CD4-positive, CD25-positive, alpha-beta regulatory T cell (primary cell): Measurements from ENCODE around the gene APOA4. TPM values are rescaled to one million over a fixed set of nuclear protein-coding genes. Genes with fewer than 3 reads are reported as not detected.

ENCODE experiments used
- ATAC-seq, 2 donors: fragments of 150-1000 bp; cut with Tn5 transposase; one replicate each; pipeline ENCODE4 v1.10.0; 2021; ENCODE audit warnings: low read depth in 2 of 2, moderate number of reproducible peaks in 2 of 2, moderate library complexity in 1 of 2
- DNase-seq, 3 donors: peaks; one replicate each; pipeline versions ENCODE4 v3.0.0 to v3.0.0-alpha.2; 2012 to 2022; ENCODE audit warnings: mixed read lengths in 1 of 3
- H3K27ac ChIP-seq: one replicate; pipeline ENCODE4 v1.7.0; 2013; ENCODE audit warnings: mild to moderate bottlenecking, low read length; ENCODE audit not compliant: insufficient read depth, poor library complexity, severe bottlenecking
- H3K27me3 ChIP-seq: one replicate; pipeline ENCODE4 v1.7.0; 2013; ENCODE audit warnings: low read length; ENCODE audit not compliant: control insufficient read depth, insufficient read depth
- H3K36me3 ChIP-seq: one replicate; pipeline ENCODE4 v1.7.0; 2013; ENCODE audit warnings: mild to moderate bottlenecking, low read length, moderate library complexity; ENCODE audit not compliant: control insufficient read depth, insufficient read depth
- H3K4me1 ChIP-seq: 2 replicates; pipeline ENCODE4 v1.7.0; 2013; ENCODE audit warnings: mild to moderate bottlenecking, low read length; ENCODE audit not compliant: insufficient read depth, control insufficient read depth, poor library complexity, severe bottlenecking
- H3K4me3 ChIP-seq: one replicate; pipeline ENCODE4 v1.7.0; 2013; ENCODE audit warnings: low read depth, mild to moderate bottlenecking, low read length, moderate library complexity
- H3K9me3 ChIP-seq, 2 experiments: 1 replicate in 1 of 2; 2 replicates in 1 of 2; pipeline ENCODE4 v1.7.0; 2013; ENCODE audit warnings: low read length in 2 of 2, mild to moderate bottlenecking in 1 of 2, moderate library complexity in 1 of 2; ENCODE audit not compliant: control insufficient read depth in 2 of 2
- H3K27ac Mint-ChIP-seq, 3 donors: one replicate each; pipeline ENCODE4 v1.8.0; 2020 to 2022; ENCODE audit warnings: mild to moderate bottlenecking in 3 of 3, mixed read lengths in 3 of 3, moderate library complexity in 2 of 3
- H3K27me3 Mint-ChIP-seq: one replicate; pipeline ENCODE4 v1.8.0; 2022; ENCODE audit warnings: mild to moderate bottlenecking, mixed read lengths
- H3K36me3 Mint-ChIP-seq: one replicate; pipeline ENCODE4 v1.8.0; 2020; ENCODE audit warnings: mixed read lengths
- H3K4me1 Mint-ChIP-seq, 4 donors: one replicate each; pipeline ENCODE4 v1.8.0; 2020 to 2022; ENCODE audit warnings: mixed read lengths in 4 of 4, mild to moderate bottlenecking in 1 of 4
- H3K4me3 Mint-ChIP-seq, 4 donors: one replicate each; pipeline ENCODE4 v1.8.0; 2020 to 2022; ENCODE audit warnings: mild to moderate bottlenecking in 4 of 4, mixed read lengths in 4 of 4, moderate library complexity in 3 of 4
- H3K9me3 Mint-ChIP-seq, 7 donors: one replicate each; pipeline ENCODE4 v1.8.0; 2020 to 2022; ENCODE audit warnings: mixed read lengths in 7 of 7, mild to moderate bottlenecking in 3 of 7, moderate library complexity in 2 of 7
- polyA plus RNA-seq, 4 donors: library from polyadenylated mRNA; unstranded; fragments of 300-500 nt; fragmentation: Illumina TruSeq; gene quantifications; one replicate each; pipeline ENCODE4 v1.2.3, GENCODE V29; 2021
- total RNA-seq: library from RNA; stranded (reverse); gene quantifications from one replicate; pipeline ENCODE4 v1.2.3, GENCODE V29; 2022

Gene APOA4
- total and polyA plus RNA-seq, 5 donors from 2014 or later = not detected

GRCh38 chr11:116865696-116866095, 42.6 kb upstream of the APOA4 start:
- Mint-ChIP-seq H3K27ac (peak overlapping the region in 1 of 3 donors; percentile 25), H3K27me3 (no peaks in the 10 kb centered on the region)
- H3K36me3 ChIP-seq = peaks cover 85% of the 10 kb centered on the region

GRCh38 chr11:116864531-116864930, 41.4 kb upstream of the APOA4 start:
- ATAC-seq (no peak), DNase-seq (no peak)
- no peak overlapping the region for H3K27ac ChIP-seq
- Mint-ChIP-seq H3K4me3 (no peak overlapping the region), H3K4me1 (peaks cover 0 to 8% (median 6%) of the 10 kb centered on the region in 4 donors), H3K27ac (peak overlapping the region in 2 of 3 donors; percentile 17 to 49), H3K36me3 (peaks cover 77% of the 10 kb centered on the region), H3K27me3 (no peaks in the 10 kb centered on the region), H3K9me3 (no peaks in the 10 kb centered on the region)
- no peaks in the 10 kb centered on the region for H3K9me3 ChIP-seq
- no peaks in the 10 kb centered on the region for H3K4me1 ChIP-seq
- no peaks in the 10 kb centered on the region for H3K27me3 ChIP-seq
- H3K36me3 ChIP-seq = peaks cover 85% of the 10 kb centered on the region
- H3K4me3 ChIP-seq = no peak overlapping the region

More at GRCh38 chr11:116865696-116866095, 42.6 kb upstream of the APOA4 start:
- Histone ChIP-seq H3K4me3 (no peak overlapping the region), H3K27me3 (no peaks in the 10 kb centered on the region), H3K9me3 (no peaks in the 10 kb centered on the region), H3K27ac (no peak overlapping the region), H3K4me1 (no peaks in the 10 kb centered on the region)
- Mint-ChIP-seq H3K36me3 (peaks cover 79% of the 10 kb centered on the region), H3K9me3 (no peaks in the 10 kb centered on the region), H3K4me1 (peaks cover 0 to 10% (median 4%) of the 10 kb centered on the region in 4 donors), H3K4me3 (no peak overlapping the region)
- no peak for DNase-seq
- ATAC-seq = no peak

GRCh38 chr11:116862951-116863350, 39.8 kb upstream of the APOA4 start:
- ATAC-seq (no peak), DNase-seq (no peak)
- Histone ChIP-seq H3K4me1 (no peaks in the 10 kb centered on the region), H3K36me3 (peaks cover 85% of the 10 kb centered on the region), H3K27me3 (no peaks in the 10 kb centered on the region), H3K9me3 (no peaks in the 10 kb centered on the region), H3K4me3 (no peak overlapping the region), H3K27ac (no peak overlapping the region)
- Mint-ChIP-seq H3K36me3 (peaks cover 80% of the 10 kb centered on the region), H3K4me3 (no peak overlapping the region), H3K27me3 (no peaks in the 10 kb centered on the region), H3K27ac (no peak overlapping the region), H3K9me3 (no peaks in the 10 kb centered on the region), H3K4me1 (peaks cover under 1 to 8% (median 6%) of the 10 kb centered on the region in 4 donors)

GRCh38 chr11:116862185-116862584, 39.1 kb upstream of the APOA4 start:
- no peaks in the 10 kb centered on the region for H3K9me3 ChIP-seq
- H3K27me3 Mint-ChIP-seq = no peaks in the 10 kb centered on the region
- H3K4me3 Mint-ChIP-seq = no peak overlapping the region
- no peaks in the 10 kb centered on the region for H3K9me3 Mint-ChIP-seq
- peaks cover 75% of the 10 kb centered on the region for H3K36me3 Mint-ChIP-seq
- peaks cover 5 to 8% (median 8%) of the 10 kb centered on the region in 4 donors for H3K4me1 Mint-ChIP-seq
- ATAC-seq = no peak
- no peak overlapping the region for H3K4me3 ChIP-seq
- H3K27ac ChIP-seq = no peak overlapping the region
- H3K27me3 ChIP-seq = no peaks in the 10 kb centered on the region
- H3K27ac Mint-ChIP-seq = no peak overlapping the region
- no peak for DNase-seq
- no peaks in the 10 kb centered on the region for H3K4me1 ChIP-seq
- peaks cover 83% of the 10 kb centered on the region for H3K36me3 ChIP-seq

- peaks cover 78% of the 10 kb centered on the region for H3K36me3 ChIP-seq
Observed at GRCh38 chr11:116861539-116861938, 38.4 kb upstream of the APOA4 start.

GRCh38 chr11:116860303-116860702, 37.2 kb upstream of the APOA4 start:
- H3K36me3 ChIP-seq = peaks cover 70% of the 10 kb centered on the region
- H3K4me1 ChIP-seq = peaks cover 14% of the 10 kb centered on the region
- no peaks in the 10 kb centered on the region for H3K9me3 ChIP-seq
- H3K27me3 ChIP-seq = no peaks in the 10 kb centered on the region
- H3K4me3 ChIP-seq = no peak overlapping the region
- no peak for ATAC-seq
- DNase-seq = no peak
- Mint-ChIP-seq H3K36me3 (peaks cover 66% of the 10 kb centered on the region), H3K9me3 (no peaks in the 10 kb centered on the region), H3K27me3 (no peaks in the 10 kb centered on the region), H3K27ac (peak overlapping the region in 1 of 3 donors; percentile 63), H3K4me3 (no peak overlapping the region), H3K4me1 (peaks cover 8 to 27% (median 22%) of the 10 kb centered on the region in 4 donors)
- no peak overlapping the region for H3K27ac ChIP-seq

More at GRCh38 chr11:116861539-116861938, 38.4 kb upstream of the APOA4 start:
- DNase-seq = no peak
- Histone ChIP-seq H3K27me3 (no peaks in the 10 kb centered on the region), H3K27ac (no peak overlapping the region), H3K4me1 (peaks cover 2% of the 10 kb centered on the region), H3K4me3 (no peak overlapping the region), H3K9me3 (no peaks in the 10 kb centered on the region)
- H3K27me3 Mint-ChIP-seq = no peaks in the 10 kb centered on the region
- no peak overlapping the region for H3K4me3 Mint-ChIP-seq
- H3K36me3 Mint-ChIP-seq = peaks cover 73% of the 10 kb centered on the region
- peak overlapping the region in 1 of 3 donors; percentile 74 for H3K27ac Mint-ChIP-seq
- no peak for ATAC-seq
- peaks cover 8 to 14% (median 13%) of the 10 kb centered on the region in 4 donors for H3K4me1 Mint-ChIP-seq
- H3K9me3 Mint-ChIP-seq = no peaks in the 10 kb centered on the region

GRCh38 chr11:116859175-116859574, 36.1 kb upstream of the APOA4 start:
- Mint-ChIP-seq H3K4me3 (no peak overlapping the region), H3K36me3 (peaks cover 62% of the 10 kb centered on the region), H3K4me1 (peaks cover 8 to 37% (median 30%) of the 10 kb centered on the region in 4 donors), H3K27ac (peak overlapping the region in 2 of 3 donors; percentile 43 to 75), H3K27me3 (no peaks in the 10 kb centered on the region), H3K9me3 (no peaks in the 10 kb centered on the region)
- H3K4me1 ChIP-seq = peaks cover 26% of the 10 kb centered on the region
- no peak overlapping the region for H3K27ac ChIP-seq
- no peak for ATAC-seq
- H3K36me3 ChIP-seq = peaks cover 62% of the 10 kb centered on the region
- H3K4me3 ChIP-seq = no peak overlapping the region
- no peaks in the 10 kb centered on the region for H3K27me3 ChIP-seq
- no peak for DNase-seq
- H3K9me3 ChIP-seq = no peaks in the 10 kb centered on the region

- Histone ChIP-seq H3K36me3 (peaks cover 51% of the 10 kb centered on the region), H3K27ac (no peak overlapping the region), H3K27me3 (no peaks in the 10 kb centered on the region), H3K4me3 (no peak overlapping the region), H3K4me1 (peaks cover 37% of the 10 kb centered on the region), H3K9me3 (no peaks in the 10 kb centered on the region)
- peak overlapping the region in 1 of 4 donors; percentile 39 for H3K4me3 Mint-ChIP-seq
- peaks cover 50% of the 10 kb centered on the region for H3K36me3 Mint-ChIP-seq
- ATAC-seq = no peak
- peaks cover 14 to 50% (median 41%) of the 10 kb centered on the region in 4 donors for H3K4me1 Mint-ChIP-seq
- no peaks in the 10 kb centered on the region for H3K27me3 Mint-ChIP-seq
- peak overlapping the region; percentile 31 to 79 (median 75) for H3K27ac Mint-ChIP-seq
- no peaks in the 10 kb centered on the region for H3K9me3 Mint-ChIP-seq
- DNase-seq = no peak
Observed at GRCh38 chr11:116857936-116858335, 34.8 kb upstream of the APOA4 start.
